Astrocyte (in vitro differentiated cells and primary cell): ENCODE data around the gene YPEL5. TPM values are rescaled to one million over a fixed set of nuclear protein-coding genes. Genes with fewer than 3 reads are reported as not detected.

ENCODE experiments used
- DNase-seq: peaks from one replicate; pipeline ENCODE4 v3.0.0-alpha.2; 2010; ENCODE audit warnings: low read depth
- FAIRE-seq: peaks from 2 replicates; lab custom pipeline; 2011; peaks lifted over from hg19 to GRCh38; lab: Jason Lieb, UNC
- H2AFZ ChIP-seq: 2 replicates; pipeline ENCODE4 v1.6.0; 2012; ENCODE audit warnings: low read depth, low read length, inconsistent platforms
- H3K27ac ChIP-seq: 2 replicates; pipeline ENCODE4 v1.5.1; 2011; ENCODE audit warnings: low read depth, low read length, inconsistent platforms
- H3K27me3 ChIP-seq: 2 replicates; pipeline ENCODE4 v1.6.0; 2011; ENCODE audit warnings: low read length, inconsistent platforms; ENCODE audit not compliant: insufficient read depth
- H3K36me3 ChIP-seq: 2 replicates; pipeline ENCODE4 v1.5.1; 2011; ENCODE audit warnings: low read length, inconsistent platforms; ENCODE audit not compliant: insufficient read depth
- H3K4me1 ChIP-seq: 2 replicates; pipeline ENCODE4 v1.5.1; 2011; ENCODE audit warnings: low read length, inconsistent platforms; ENCODE audit not compliant: insufficient read depth
- H3K4me2 ChIP-seq: 2 replicates; pipeline ENCODE4 v1.6.0; 2012; ENCODE audit warnings: low read length, inconsistent platforms
- H3K4me3 ChIP-seq: 2 replicates; pipeline ENCODE4 v1.5.1; 2011; ENCODE audit warnings: low read depth, mild to moderate bottlenecking, low read length, inconsistent platforms; ENCODE audit not compliant: insufficient read depth
- H3K79me2 ChIP-seq: 2 replicates; pipeline ENCODE4 v1.6.0; 2012; ENCODE audit warnings: mild to moderate bottlenecking, low read length, inconsistent platforms; ENCODE audit not compliant: insufficient read depth
- H3K9ac ChIP-seq: 2 replicates; pipeline ENCODE4 v1.6.0; 2012; ENCODE audit warnings: mild to moderate bottlenecking, low read length, inconsistent platforms
- H3K9me3 ChIP-seq: 2 replicates; pipeline ENCODE4 v1.5.1; 2012; ENCODE audit warnings: low read depth, mild to moderate bottlenecking, low read length, inconsistent platforms; ENCODE audit not compliant: insufficient read depth
- H4K20me1 ChIP-seq: 2 replicates; pipeline ENCODE4 v1.6.0; 2012; ENCODE audit warnings: low read length, inconsistent platforms; ENCODE audit not compliant: insufficient read depth
- H3K27ac Mint-ChIP-seq: one replicate; pipeline ENCODE4 v1.8.0; 2021; ENCODE audit warnings: mild to moderate bottlenecking, mixed read lengths; ENCODE audit not compliant: unreplicated experiment
- H3K27me3 Mint-ChIP-seq: one replicate; pipeline ENCODE4 v1.8.0; 2021; ENCODE audit warnings: low read depth, mixed read lengths; ENCODE audit not compliant: unreplicated experiment
- H3K36me3 Mint-ChIP-seq: one replicate; pipeline ENCODE4 v1.8.0; 2021; ENCODE audit warnings: low read depth, mixed read lengths; ENCODE audit not compliant: unreplicated experiment
- H3K4me1 Mint-ChIP-seq: one replicate; pipeline ENCODE4 v1.8.0; 2021; ENCODE audit warnings: low read depth, mixed read lengths; ENCODE audit not compliant: unreplicated experiment
- H3K4me3 Mint-ChIP-seq: one replicate; pipeline ENCODE4 v1.8.0; 2021; ENCODE audit warnings: mild to moderate bottlenecking, moderate library complexity, mixed read lengths; ENCODE audit not compliant: unreplicated experiment
- H3K9me3 Mint-ChIP-seq: one replicate; pipeline ENCODE4 v1.8.0; 2021; ENCODE audit warnings: mild to moderate bottlenecking, mixed read lengths; ENCODE audit not compliant: unreplicated experiment
- EZH2 ChIP-seq: IDR thresholded peaks from 2 replicates; pipeline ENCODE4 v1.6.1; 2012; ENCODE audit warnings: mild to moderate bottlenecking, low read length, inconsistent platforms; ENCODE audit not compliant: insufficient read depth
- total RNA-seq: library from RNA; stranded (reverse); gene quantifications from 2 replicates; pipeline ENCODE4 v1.2.1, GENCODE V29; 2021
- TF ChIP-seq, protein P1 (sequence below): IDR thresholded peaks from 2 replicates; pipeline ENCODE4 v1.5.1; 2011; ENCODE audit warnings: low read depth, mild to moderate bottlenecking, inconsistent platforms, low read length, moderate library complexity; ENCODE audit not compliant: insufficient read depth

The YPEL5 gene
- total RNA-seq, 1 donor from 2014 or later: 149 TPM

DNA sequence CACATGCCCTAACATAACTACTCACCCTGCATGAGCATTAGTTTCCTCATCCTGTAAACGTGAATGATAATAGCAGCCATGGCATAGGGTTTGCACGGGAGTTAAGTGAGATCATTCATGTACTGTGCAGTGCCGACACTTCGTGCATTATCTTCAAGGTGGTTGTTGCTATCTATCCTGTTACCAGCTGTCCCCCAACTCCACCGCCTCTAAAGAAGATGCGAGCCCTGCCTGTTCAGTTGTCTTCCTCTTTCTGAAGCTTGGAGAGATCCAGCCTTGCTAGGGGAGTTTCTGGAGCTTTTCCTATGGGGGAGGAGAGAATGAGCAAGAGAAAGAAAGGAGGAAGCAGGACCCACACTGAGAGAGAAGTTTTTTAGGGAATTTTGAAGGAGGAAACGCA lies 34.4 kb downstream of the YPEL5 start:
- peaks cover 3% of the 10 kb centered on the region for H3K27me3 ChIP-seq
- no peak overlapping the region for H2AFZ ChIP-seq
- DNase-seq (no peak), FAIRE-seq (no peak)
- H3K36me3 ChIP-seq: no peaks in the 10 kb centered on the region
- Mint-ChIP-seq H3K4me3 (no peak overlapping the region), H3K36me3 (peaks cover 3% of the 10 kb centered on the region), H3K4me1 (no peaks in the 10 kb centered on the region), H3K27ac (no peak overlapping the region), H3K9me3 (peaks cover 2% of the 10 kb centered on the region), H3K27me3 (peaks cover 4% of the 10 kb centered on the region)
- H3K4me2 ChIP-seq: no peak overlapping the region
- H3K4me3 ChIP-seq: no peak overlapping the region
- no peak overlapping the region for H3K27ac ChIP-seq
- TF ChIP-seq, protein P1, sequence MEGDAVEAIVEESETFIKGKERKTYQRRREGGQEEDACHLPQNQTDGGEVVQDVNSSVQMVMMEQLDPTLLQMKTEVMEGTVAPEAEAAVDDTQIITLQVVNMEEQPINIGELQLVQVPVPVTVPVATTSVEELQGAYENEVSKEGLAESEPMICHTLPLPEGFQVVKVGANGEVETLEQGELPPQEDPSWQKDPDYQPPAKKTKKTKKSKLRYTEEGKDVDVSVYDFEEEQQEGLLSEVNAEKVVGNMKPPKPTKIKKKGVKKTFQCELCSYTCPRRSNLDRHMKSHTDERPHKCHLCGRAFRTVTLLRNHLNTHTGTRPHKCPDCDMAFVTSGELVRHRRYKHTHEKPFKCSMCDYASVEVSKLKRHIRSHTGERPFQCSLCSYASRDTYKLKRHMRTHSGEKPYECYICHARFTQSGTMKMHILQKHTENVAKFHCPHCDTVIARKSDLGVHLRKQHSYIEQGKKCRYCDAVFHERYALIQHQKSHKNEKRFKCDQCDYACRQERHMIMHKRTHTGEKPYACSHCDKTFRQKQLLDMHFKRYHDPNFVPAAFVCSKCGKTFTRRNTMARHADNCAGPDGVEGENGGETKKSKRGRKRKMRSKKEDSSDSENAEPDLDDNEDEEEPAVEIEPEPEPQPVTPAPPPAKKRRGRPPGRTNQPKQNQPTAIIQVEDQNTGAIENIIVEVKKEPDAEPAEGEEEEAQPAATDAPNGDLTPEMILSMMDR: no peak
- no peak for TF ChIP-seq EZH2
- H3K9me3 ChIP-seq: no peaks in the 10 kb centered on the region
- H3K79me2 ChIP-seq: no peaks in the 10 kb centered on the region
- no peaks in the 10 kb centered on the region for H3K4me1 ChIP-seq
- H3K9ac ChIP-seq: no peak overlapping the region
- no peaks in the 10 kb centered on the region for H4K20me1 ChIP-seq

DNA sequence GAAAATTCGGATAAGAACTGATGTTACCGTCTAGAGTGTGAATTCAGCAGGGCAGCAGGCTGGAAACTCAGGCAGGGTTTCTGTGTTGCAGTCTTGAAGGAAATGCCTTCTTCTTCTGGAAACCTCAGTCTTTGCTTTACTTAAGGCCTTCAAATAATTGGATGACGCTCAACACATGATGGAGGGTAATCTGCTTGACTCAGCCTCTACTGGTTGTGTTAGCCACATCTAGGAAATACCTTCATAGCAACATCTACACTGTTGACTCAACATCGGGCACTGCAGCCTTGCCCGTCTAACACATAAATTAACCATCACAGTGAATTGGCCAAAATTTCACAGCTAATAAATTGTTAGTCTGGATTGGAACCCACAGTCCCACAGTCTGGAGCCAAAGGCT lies 37.2 kb downstream of the YPEL5 start:
- H3K36me3 Mint-ChIP-seq: peaks cover 5% of the 10 kb centered on the region

DNA sequence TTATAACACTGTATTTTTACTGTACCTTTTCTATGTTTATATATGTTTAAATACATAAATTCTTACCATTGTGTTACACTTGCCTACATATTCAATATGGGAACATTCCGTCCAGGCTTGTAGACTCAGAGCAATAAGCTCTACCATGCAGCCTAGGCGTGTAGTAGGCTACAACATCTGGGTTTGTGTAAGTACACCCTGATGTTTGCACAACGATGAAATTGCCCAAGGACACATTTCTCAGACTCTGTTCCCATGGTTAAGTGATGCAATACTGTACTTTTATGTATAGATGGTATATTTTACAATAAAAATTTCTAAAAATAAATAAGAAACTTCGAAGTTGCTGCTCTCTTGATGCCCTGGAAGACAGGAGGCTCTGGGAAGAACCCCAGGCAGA lies 38.4 kb downstream of the YPEL5 start:
- DNase-seq (no peak), FAIRE-seq (no peak)
- H3K36me3 ChIP-seq: no peaks in the 10 kb centered on the region
- Mint-ChIP-seq H3K9me3 (no peaks in the 10 kb centered on the region), H3K4me3 (no peak overlapping the region), H3K36me3 (peaks cover 5% of the 10 kb centered on the region), H3K27ac (no peak overlapping the region), H3K4me1 (no peaks in the 10 kb centered on the region), H3K27me3 (peaks cover 6% of the 10 kb centered on the region)
- no peak overlapping the region for H3K27ac ChIP-seq
- no peak overlapping the region for H2AFZ ChIP-seq
- H3K4me1 ChIP-seq: no peaks in the 10 kb centered on the region
- no peak overlapping the region for H3K4me3 ChIP-seq
- no peaks in the 10 kb centered on the region for H4K20me1 ChIP-seq
- H3K4me2 ChIP-seq: no peak overlapping the region
- H3K27me3 ChIP-seq: peaks cover 5% of the 10 kb centered on the region
- no peak for TF ChIP-seq EZH2
- TF ChIP-seq, protein P1: no peak
- no peaks in the 10 kb centered on the region for H3K79me2 ChIP-seq
- H3K9ac ChIP-seq: no peak overlapping the region
- no peaks in the 10 kb centered on the region for H3K9me3 ChIP-seq

More for the DNA sequence above, 37.2 kb downstream of the YPEL5 start:
- Mint-ChIP-seq H3K27me3 (peaks cover 6% of the 10 kb centered on the region), H3K4me3 (no peak overlapping the region), H3K27ac (no peak overlapping the region), H3K4me1 (no peaks in the 10 kb centered on the region), H3K9me3 (peaks cover 2% of the 10 kb centered on the region)
- H3K36me3 ChIP-seq: no peaks in the 10 kb centered on the region
- no peak for FAIRE-seq
- no peak overlapping the region for H3K27ac ChIP-seq
- peaks cover 8% of the 10 kb centered on the region for H3K27me3 ChIP-seq
- H3K9ac ChIP-seq: no peak overlapping the region
- no peaks in the 10 kb centered on the region for H3K9me3 ChIP-seq
- H4K20me1 ChIP-seq: no peaks in the 10 kb centered on the region
- no peak overlapping the region for H2AFZ ChIP-seq
- H3K79me2 ChIP-seq: no peaks in the 10 kb centered on the region
- no peaks in the 10 kb centered on the region for H3K4me1 ChIP-seq
- no peak for DNase-seq
- TF ChIP-seq, protein P1: no peak
- TF ChIP-seq EZH2: no peak
- no peak overlapping the region for H3K4me3 ChIP-seq
- H3K4me2 ChIP-seq: no peak overlapping the region
